AG09319 (cell line): ENCODE results near the gene MEGF11.

ENCODE experiments used
- DNase-seq: peaks from one replicate; pipeline ENCODE4 v3.0.0-alpha.2; 2010; ENCODE audit warnings: low read depth; ENCODE audit errors: extremely low read depth
- CTCF ChIP-seq: IDR thresholded peaks from 2 replicates; pipeline ENCODE4 v1.5.1; 2011; ENCODE audit warnings: low read depth, mild to moderate bottlenecking, inconsistent platforms, low read length, moderate library complexity

Gene MEGF11

GRCh38 chr15:65991721-65992483 lies 261.6 kb downstream of the MEGF11 start:
- no peak for TF ChIP-seq CTCF
- no peak for DNase-seq

- TF ChIP-seq CTCF: no peak
- DNase-seq: no peak
Measured at GRCh38 chr15:65990298-65990981, 263.1 kb downstream of the MEGF11 start.

- TF ChIP-seq CTCF: no peak
Measured at GRCh38 chr15:65987100-65987499, 266.4 kb downstream of the MEGF11 start.

GRCh38 chr15:65986416-65986815 lies 267.1 kb downstream of the MEGF11 start:
- TF ChIP-seq CTCF: no peak
- DNase-seq: no peak

More at GRCh38 chr15:65987100-65987499, 266.4 kb downstream of the MEGF11 start:
- DNase-seq: no peak

GRCh38 chr15:65985387-65985786 lies 268.2 kb downstream of the MEGF11 start:
- no peak for DNase-seq
- no peak for TF ChIP-seq CTCF

- no peak for TF ChIP-seq CTCF
- no peak for DNase-seq
Measured at GRCh38 chr15:65982627-65983322, 270.8 kb downstream of the MEGF11 start.
